Subcutaneous adipose tissue (tissue), 4 donors: Measurements from ENCODE around the gene ZDHHC21. TPM values are rescaled to one million over a fixed set of nuclear protein-coding genes. Genes with fewer than 3 reads are reported as not detected.

ENCODE experiments used
- CTCF ChIP-seq: fragments of 450-650 bp; IDR thresholded peaks from one replicate; pipeline ENCODE4 v1.5.1; 2016; ENCODE audit warnings: low read depth, mild to moderate bottlenecking, control low read depth, antibody characterized with exemption, moderate library complexity
- total RNA-seq, 4 donors: library from RNA; depleted of rRNA; stranded (reverse); fragments of >200 nt; gene quantifications; one replicate each; pipeline ENCODE4 v1.1.0, GENCODE V29; 2016

Gene ZDHHC21
- total RNA-seq, 4 donors from 2014 or later, result 10.0 to 20.7 (median 12.4) TPM

GRCh38 chr9:14654932-14655331 is 38.3 kb downstream of the ZDHHC21 start:
- TF ChIP-seq CTCF, result no peak

- no peak for TF ChIP-seq CTCF
These were observed 39.7 kb downstream of the ZDHHC21 start for GRCh38 chr9:14653511-14653910.

GRCh38 chr9:14652729-14653377 is 40.4 kb downstream of the ZDHHC21 start:
- no peak for TF ChIP-seq CTCF

- TF ChIP-seq CTCF, result no peak
These were observed 42.6 kb downstream of the ZDHHC21 start for GRCh38 chr9:14650596-14650995.

- TF ChIP-seq CTCF, result no peak
These were observed 47.6 kb downstream of the ZDHHC21 start for GRCh38 chr9:14645648-14646047.

- no peak for TF ChIP-seq CTCF
These were observed 52.3 kb downstream of the ZDHHC21 start for GRCh38 chr9:14640967-14641366.

- TF ChIP-seq CTCF, result no peak
These were observed 52.9 kb downstream of the ZDHHC21 start for GRCh38 chr9:14640294-14640693.
